ENCODE results near the gene ANK3.

Gene ANK3

GRCh38 chr10:60266513-60266912 is 123.2 kb downstream of the ANK3 start:
- TF ChIP-seq CTCF (IDR thresholded peaks at IDR 0.05; ENCODE audit: control insufficient read depth, insufficient read depth, low read depth, low read length, missing control alignments) = no peak
- no peak for DNase-seq (ENCODE audit: low read depth)
- no peak overlapping the region for H3K4me3 ChIP-seq (ENCODE audit: control insufficient read depth, low read depth, low read length)

GRCh38 chr10:60262647-60263126 is 127.0 kb downstream of the ANK3 start:
- no peak for TF ChIP-seq CTCF (IDR thresholded peaks at IDR 0.05; ENCODE audit: control insufficient read depth, insufficient read depth, low read depth, low read length, missing control alignments)
- H3K4me3 ChIP-seq (ENCODE audit: control insufficient read depth, low read depth, low read length) = no peak overlapping the region
- no peak for DNase-seq (ENCODE audit: low read depth)

- DNase-seq (ENCODE audit: low read depth) = no peak
- H3K4me3 ChIP-seq (ENCODE audit: control insufficient read depth, low read depth, low read length) = no peak overlapping the region
- no peak for TF ChIP-seq CTCF (IDR thresholded peaks at IDR 0.05; ENCODE audit: control insufficient read depth, insufficient read depth, low read depth, low read length, missing control alignments)
These were observed 129.4 kb downstream of the ANK3 start for GRCh38 chr10:60260321-60260720.

- TF ChIP-seq CTCF (IDR thresholded peaks at IDR 0.05; ENCODE audit: control insufficient read depth, insufficient read depth, low read depth, low read length, missing control alignments) = no peak
- no peak for DNase-seq (ENCODE audit: low read depth)
- H3K4me3 ChIP-seq (ENCODE audit: control insufficient read depth, low read depth, low read length) = no peak overlapping the region
These were observed 131.3 kb downstream of the ANK3 start for GRCh38 chr10:60258429-60258797.

- no peak for DNase-seq (ENCODE audit: low read depth)
- TF ChIP-seq CTCF (IDR thresholded peaks at IDR 0.05; ENCODE audit: control insufficient read depth, insufficient read depth, low read depth, low read length, missing control alignments) = no peak
- no peak overlapping the region for H3K4me3 ChIP-seq (ENCODE audit: control insufficient read depth, low read depth, low read length)
These were observed 131.8 kb downstream of the ANK3 start for GRCh38 chr10:60257767-60258428.

- no peak overlapping the region for H3K4me3 ChIP-seq (ENCODE audit: control insufficient read depth, low read depth, low read length)
- no peak for TF ChIP-seq CTCF (IDR thresholded peaks at IDR 0.05; ENCODE audit: control insufficient read depth, insufficient read depth, low read depth, low read length, missing control alignments)
- no peak for DNase-seq (ENCODE audit: low read depth)
These were observed 134.9 kb downstream of the ANK3 start for GRCh38 chr10:60254776-60255175.

Measured in AG09309 (cell line).